ENCODE data around the gene MGMT. TPM values are rescaled to one million over a fixed set of nuclear protein-coding genes. Genes with fewer than 3 reads are reported as not detected.

Gene MGMT
- polyA plus RNA-seq, 3 donors, result 11.7 to 28.1 (median 22.7) TPM

DNA sequence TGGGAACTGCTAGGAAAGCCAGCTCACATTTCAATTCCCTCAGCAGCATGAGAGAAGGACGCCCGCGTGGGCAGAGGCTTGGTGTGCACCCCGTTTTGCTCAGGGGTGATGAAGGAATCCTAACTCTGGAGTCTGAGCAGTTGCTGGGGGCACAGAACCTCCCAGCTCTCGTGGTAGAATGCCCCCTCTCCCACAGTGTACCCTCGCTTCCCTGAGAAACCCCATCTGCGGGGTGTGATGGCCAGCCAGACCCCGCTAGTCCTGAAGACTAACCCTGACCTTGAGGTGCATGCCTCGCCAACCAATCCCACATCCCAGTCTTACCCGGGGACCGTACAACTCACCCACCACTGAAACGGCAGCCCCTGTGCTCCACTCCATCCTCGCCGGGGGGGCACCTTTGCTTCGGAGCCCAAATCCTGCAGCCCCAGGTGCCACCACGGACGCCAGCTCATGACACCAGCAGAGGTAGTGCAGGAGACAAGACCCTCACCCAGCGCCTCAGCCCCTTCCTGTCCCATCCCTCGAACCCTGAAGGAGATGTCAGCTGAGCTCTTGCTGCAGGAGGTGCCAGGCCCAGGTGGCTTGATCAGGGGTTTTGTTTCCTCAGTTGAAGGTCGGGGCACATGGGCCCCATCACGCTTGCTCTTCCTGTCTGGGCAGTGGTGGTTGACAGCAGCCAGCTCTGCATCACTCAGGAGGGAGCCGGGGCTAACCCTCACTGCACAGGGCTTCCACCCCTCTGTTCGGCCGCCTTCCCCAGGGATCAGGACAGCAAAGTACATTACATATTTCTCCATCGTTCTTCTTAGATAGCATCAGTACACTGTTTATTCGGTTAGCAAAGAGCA, 236.5 kb downstream of the MGMT start:
- no peak overlapping the region for H3K27ac ChIP-seq (ENCODE audit: low read depth, low read length)
- 79 to 87% (median 80%) methylated on average over 26 of the region's 26 CpGs for WGBS, 3 donors

- 78 to 90% (median 82%) methylated on average over 16 of the region's 16 CpGs for WGBS, 3 donors
- H3K27ac ChIP-seq (ENCODE audit: low read depth, low read length), result no peak overlapping the region
Observed at GRCh38 chr10:129704225-129704624, 237.2 kb downstream of the MGMT start.

- 88 to 90% (median 90%) methylated on average over 25 of the region's 25 CpGs for WGBS, 3 donors
- H3K27ac ChIP-seq (ENCODE audit: low read depth, low read length), result no peak overlapping the region
Observed at GRCh38 chr10:129704786-129705525, 237.9 kb downstream of the MGMT start.

DNA sequence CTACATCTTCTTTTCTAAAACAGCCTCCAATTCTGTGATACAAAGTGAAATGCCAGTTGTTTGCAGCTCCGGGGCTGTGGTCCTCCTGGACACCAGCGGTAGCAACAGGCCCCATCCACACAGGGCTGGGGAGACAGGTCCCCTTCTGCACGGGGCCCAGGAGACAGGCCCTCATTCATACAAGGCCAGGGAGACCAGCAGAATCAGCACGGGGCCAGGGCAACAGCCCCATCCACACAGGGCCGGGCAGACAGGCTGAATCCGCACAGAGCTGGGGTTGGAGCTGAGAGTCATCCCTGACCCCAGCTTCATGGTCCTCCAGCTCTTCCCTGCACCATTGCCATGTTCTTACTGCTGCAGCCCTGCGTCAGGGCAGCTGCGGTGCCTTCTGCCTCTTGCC, 238.6 kb downstream of the MGMT start:
- 86 to 92% (median 92%) methylated on average over 8 of the region's 8 CpGs for WGBS, 3 donors
- H3K27ac ChIP-seq (ENCODE audit: low read depth, low read length), result no peak overlapping the region

DNA sequence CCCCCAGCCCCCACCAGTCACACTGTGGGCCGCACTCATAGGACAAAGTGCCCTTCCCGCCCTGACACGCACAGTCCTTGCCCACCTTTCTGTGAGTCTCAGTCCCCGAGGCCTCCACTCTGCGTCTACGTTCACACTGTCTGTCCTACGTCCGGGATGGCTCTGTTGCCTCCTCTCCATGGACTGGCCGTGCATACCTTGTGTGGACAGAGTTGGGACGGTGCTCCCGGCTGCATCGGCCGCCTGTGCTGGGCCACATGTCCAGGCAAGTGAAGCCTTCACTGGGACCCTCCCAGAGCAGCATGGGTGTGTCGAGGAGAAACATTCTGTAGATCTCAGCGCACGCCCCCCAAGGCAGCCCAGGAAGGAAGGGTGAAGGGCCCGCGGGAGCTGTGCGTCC, 239.0 kb downstream of the MGMT start:
- WGBS, 3 donors, result 94 to 95% (median 94%) methylated on average over 19 of the region's 19 CpGs
- H3K27ac ChIP-seq (ENCODE audit: low read depth, low read length), result no peak overlapping the region

- WGBS, 3 donors, result 83 to 90% (median 86%) methylated on average over 11 of the region's 11 CpGs
- H3K27ac ChIP-seq (ENCODE audit: low read depth, low read length), result no peak overlapping the region
Observed at GRCh38 chr10:129706523-129706922, 239.5 kb downstream of the MGMT start.

DNA sequence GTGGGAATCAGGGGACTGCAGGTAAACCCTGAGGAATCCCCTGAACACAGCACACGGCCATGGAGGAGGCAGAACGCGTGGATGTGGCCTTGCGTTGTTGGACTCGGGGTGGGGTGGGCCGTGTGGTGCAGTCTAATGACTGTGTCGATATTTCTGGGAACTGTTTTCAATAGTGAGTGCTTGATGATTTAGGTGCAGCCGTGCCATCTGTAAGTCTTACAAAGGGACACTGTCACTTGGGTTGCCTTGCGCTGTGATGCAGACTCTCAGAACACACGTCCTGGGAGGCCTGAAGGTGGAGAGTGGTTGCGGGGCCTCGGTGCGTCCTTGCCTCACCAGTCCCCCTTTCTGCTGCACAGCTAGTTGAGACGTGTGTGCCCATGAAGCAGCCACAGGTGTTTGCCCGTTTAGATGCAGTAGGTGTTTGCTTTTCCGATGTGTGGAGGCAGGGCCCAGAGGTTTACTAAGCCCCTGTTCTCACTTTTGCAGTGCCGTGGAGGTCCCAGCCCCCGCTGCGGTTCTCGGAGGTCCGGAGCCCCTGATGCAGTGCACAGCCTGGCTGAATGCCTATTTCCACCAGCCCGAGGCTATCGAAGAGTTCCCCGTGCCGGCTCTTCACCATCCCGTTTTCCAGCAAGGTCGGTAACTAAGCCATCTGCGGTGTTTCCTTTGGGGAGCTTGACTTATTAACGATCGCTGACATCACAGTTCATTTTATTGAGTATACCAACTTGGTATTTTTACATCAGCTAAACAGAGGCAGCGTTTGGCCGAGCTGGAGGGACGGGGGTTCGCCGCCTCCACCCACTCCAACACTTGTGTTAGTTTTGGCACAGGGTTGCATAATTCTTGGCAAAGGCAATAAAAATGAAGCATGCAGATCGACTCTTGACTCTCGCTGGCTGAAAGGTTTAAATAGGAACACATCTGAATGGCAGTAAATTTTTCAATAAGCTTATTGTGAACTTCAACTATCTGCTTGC, 240.7 kb downstream of the MGMT start:
- 67 to 73% (median 67%) methylated on average over 37 of the region's 37 CpGs for WGBS, 3 donors
- no peak overlapping the region for H3K27ac ChIP-seq (ENCODE audit: low read depth, low read length)

GRCh38 chr10:129709101-129709500, 242.1 kb downstream of the MGMT start:
- H3K27ac ChIP-seq (ENCODE audit: low read depth, low read length), result no peak overlapping the region
- 85 to 93% (median 93%) methylated on average over 7 of the region's 7 CpGs for WGBS, 3 donors

- WGBS, 3 donors, result 92 to 95% (median 95%) methylated on average over 16 of the region's 16 CpGs
- H3K27ac ChIP-seq (ENCODE audit: low read depth, low read length), result no peak overlapping the region
Observed at GRCh38 chr10:129709627-129710509, 242.8 kb downstream of the MGMT start.

- 72 to 85% (median 83%) methylated on average over 4 of the region's 4 CpGs for WGBS, 3 donors
- H3K27ac ChIP-seq (ENCODE audit: low read depth, low read length), result no peak overlapping the region
Observed at GRCh38 chr10:129710510-129710847, 243.4 kb downstream of the MGMT start.

- WGBS, 3 donors, result 69 to 80% (median 73%) methylated on average over 6 of the region's 6 CpGs
Observed at GRCh38 chr10:129711291-129711690, 244.2 kb downstream of the MGMT start.

DNA sequence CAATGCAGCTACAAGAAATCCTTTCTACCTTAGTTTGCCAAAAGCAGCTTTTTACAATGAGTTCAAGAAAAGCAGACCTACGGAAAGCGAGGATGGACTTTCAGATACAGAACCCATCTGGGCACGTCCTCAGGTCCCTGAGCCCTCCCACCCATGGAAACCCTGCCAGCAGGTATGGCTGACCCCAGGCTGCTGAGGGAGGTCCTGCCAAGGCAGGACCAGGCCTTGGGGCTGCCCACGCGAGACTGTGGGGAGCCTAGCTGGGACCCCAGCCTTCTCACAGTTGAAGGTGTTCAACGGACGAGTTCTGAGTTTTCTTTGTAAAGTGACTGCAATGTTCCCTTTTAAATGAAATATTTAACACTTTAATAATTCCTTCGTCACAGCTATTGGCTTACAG, 245.0 kb downstream of the MGMT start:
- WGBS, 3 donors, result 92 to 99% (median 95%) methylated on average over 8 of the region's 8 CpGs
- H3K27ac ChIP-seq (ENCODE audit: low read depth, low read length), result no peak overlapping the region

More at GRCh38 chr10:129711291-129711690, 244.2 kb downstream of the MGMT start:
- H3K27ac ChIP-seq (ENCODE audit: low read depth, low read length), result no peak overlapping the region

DNA sequence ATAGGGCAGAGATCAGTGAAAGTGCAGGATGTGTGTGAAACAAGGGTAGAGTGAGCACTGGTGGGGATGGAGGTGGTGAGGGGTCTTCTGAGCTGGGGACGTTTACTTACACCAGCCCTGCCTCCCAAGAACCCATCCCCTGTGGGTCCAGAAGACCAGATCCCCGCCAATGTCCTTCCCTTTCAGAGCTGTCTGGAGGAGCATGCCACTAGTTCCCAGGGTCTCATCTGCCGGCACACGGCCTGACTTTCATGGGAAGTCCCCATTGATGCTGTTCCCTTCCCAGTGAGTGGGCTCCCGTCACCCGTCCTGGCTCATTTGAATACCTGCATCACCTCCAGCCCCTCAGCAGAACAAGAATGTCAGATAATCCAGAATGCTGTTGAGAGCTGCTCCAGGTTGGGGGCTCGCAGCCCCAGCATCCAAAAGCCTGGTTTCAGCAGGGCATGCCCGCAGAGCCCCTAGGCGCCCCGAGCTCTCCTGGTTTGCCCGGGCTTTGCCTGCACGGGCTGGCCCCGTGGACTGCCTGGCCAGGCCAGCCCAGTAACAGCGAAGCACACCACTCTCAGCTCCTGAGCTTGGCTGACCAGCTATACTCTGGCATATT, 246.7 kb downstream of the MGMT start:
- no peak overlapping the region for H3K27ac ChIP-seq (ENCODE audit: low read depth, low read length)
- 95 to 97% (median 97%) methylated on average over 14 of the region's 14 CpGs for WGBS, 3 donors

DNA sequence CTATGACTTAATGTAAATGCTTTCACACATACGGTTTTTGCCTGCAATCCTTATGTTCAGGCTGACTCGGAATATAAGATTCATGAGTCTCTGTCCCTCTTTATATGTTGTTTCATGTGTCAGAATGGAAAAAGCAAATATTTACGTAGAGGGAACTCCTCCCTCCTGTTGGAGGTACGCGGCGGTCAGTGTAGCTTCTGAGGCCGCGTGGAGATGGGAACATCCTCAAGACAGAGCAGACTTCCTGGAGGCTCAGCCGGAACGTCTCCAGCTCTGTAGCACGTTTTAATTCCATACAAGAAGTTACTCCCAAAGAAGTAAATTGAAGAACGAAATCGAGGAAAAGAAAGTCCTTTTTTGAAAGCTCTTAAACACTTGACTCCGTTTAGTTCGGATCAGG, 248.8 kb downstream of the MGMT start:
- no peak overlapping the region for H3K27ac ChIP-seq (ENCODE audit: low read depth, low read length)
- 88 to 91% (median 90%) methylated on average over 15 of the region's 15 CpGs for WGBS, 3 donors

DNA sequence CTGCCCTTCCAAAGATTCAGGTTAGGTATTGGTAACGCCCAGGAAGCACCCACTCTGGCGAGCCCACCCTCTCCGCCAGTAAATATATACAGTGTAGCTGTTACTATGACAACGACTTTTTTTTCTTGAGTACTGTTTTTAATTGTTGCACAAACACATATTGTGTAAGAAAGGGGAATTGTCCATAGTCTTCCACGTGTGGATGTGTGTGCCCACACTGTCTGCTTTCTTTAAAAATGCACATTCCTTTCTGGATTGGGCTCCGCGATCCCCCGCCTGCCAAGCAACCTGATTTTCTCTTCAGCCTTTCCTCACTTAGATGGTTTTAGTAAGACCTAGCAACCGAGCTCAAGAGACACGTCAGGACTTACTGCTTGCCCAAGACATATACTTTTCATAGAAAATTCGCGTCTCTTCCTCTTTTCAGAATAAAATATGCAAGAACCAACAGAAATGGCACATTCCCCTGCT, 249.2 kb downstream of the MGMT start:
- H3K27ac ChIP-seq (ENCODE audit: low read depth, low read length), result no peak overlapping the region
- 70 to 86% (median 78%) methylated on average over 12 of the region's 12 CpGs for WGBS, 3 donors

- WGBS, 3 donors, result 97% methylated on average over 9 of the region's 9 CpGs
Observed at GRCh38 chr10:129716881-129717280, 249.8 kb downstream of the MGMT start.

DNA sequence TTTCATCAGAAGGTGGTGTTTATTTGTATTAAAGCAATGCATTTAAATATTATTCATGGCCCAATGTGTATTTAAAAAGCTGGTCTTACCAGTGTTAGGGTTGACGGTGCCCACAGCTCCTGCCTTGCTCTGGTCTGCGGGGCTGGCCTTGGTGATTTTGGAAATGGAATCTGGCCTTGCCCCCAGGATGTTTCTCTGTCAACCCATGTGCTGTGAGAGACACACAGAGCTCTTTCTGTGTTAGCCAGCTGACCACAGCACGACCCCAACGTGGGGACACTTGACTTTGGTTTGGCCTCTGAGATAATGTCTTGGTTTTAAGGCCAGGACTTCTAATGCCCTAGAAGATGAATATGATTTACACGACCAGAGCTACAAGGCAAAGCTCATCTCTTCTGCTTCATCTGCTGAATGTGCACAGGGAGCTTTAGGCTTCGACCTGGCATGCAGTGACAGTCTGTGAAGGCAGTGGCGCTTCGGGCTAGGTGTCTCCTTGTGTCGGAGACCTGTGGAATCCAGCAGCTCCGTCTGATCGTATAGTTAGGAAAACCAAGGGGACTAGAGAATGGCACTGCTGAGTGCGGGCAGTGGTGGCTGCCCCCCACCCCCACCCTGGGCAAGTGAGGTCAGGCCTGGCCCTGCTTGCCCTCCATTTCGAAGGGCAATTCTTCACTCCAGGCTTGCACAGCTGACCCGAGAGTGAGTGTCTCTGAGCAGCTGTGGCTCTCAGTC, 250.9 kb downstream of the MGMT start:
- H3K27ac ChIP-seq (ENCODE audit: low read depth, low read length), result no peak overlapping the region
- WGBS, 3 donors, result 92% methylated on average over 14 of the region's 14 CpGs

More at GRCh38 chr10:129716881-129717280, 249.8 kb downstream of the MGMT start:
- no peak overlapping the region for H3K27ac ChIP-seq (ENCODE audit: low read depth, low read length)
